PFSK-1 (cell line): ENCODE results near the gene TBPL1.

Experiments used
- FOXP2 ChIP-seq: optimal IDR thresholded peaks from 2 replicates; pipeline ENCODE3; 2011; ENCODE audit warnings: borderline replicate concordance, control low read depth, inconsistent platforms; ENCODE audit not compliant: insufficient read depth; ENCODE audit errors: extremely low read length, extremely low read depth
- POLR2AphosphoS5 ChIP-seq: IDR thresholded peaks from 2 replicates; pipeline ENCODE4 v1.6.1; 2012; ENCODE audit warnings: low read depth, mild to moderate bottlenecking, control low read depth, low read length, moderate library complexity
- REST ChIP-seq, 2 experiments: IDR thresholded peaks; 2 replicates each; pipeline versions ENCODE4 v1.6.1 to v1.8.0; 2011 to 2012; ENCODE audit warnings: low read depth in 2 of 2, low read length in 2 of 2, control low read depth in 1 of 2, inconsistent platforms in 1 of 2, mild to moderate bottlenecking in 1 of 2, moderate library complexity in 1 of 2; ENCODE audit not compliant: insufficient read depth in 1 of 2
- SIN3A ChIP-seq: IDR thresholded peaks from 2 replicates; pipeline ENCODE4 v1.6.1; 2012; ENCODE audit warnings: mild to moderate bottlenecking, low read length, moderate library complexity, borderline replicate concordance; ENCODE audit not compliant: insufficient read depth
- TAF1 ChIP-seq: IDR thresholded peaks from 2 replicates; pipeline ENCODE4 v1.6.1; 2012; ENCODE audit warnings: low read length, control low read depth, borderline replicate concordance; ENCODE audit not compliant: insufficient read depth

The TBPL1 gene

GRCh38 chr6:133957227-133957626 lies 4.2 kb downstream of the TBPL1 start:
- TF ChIP-seq SIN3A (no peak), POLR2AphosphoS5 (no peak), REST (IDR thresholded peaks at IDR 0.05; ENCODE audit: insufficient read depth in 1 of 2, low read depth in 2 of 2, low read length in 2 of 2) (no peak)

DNA sequence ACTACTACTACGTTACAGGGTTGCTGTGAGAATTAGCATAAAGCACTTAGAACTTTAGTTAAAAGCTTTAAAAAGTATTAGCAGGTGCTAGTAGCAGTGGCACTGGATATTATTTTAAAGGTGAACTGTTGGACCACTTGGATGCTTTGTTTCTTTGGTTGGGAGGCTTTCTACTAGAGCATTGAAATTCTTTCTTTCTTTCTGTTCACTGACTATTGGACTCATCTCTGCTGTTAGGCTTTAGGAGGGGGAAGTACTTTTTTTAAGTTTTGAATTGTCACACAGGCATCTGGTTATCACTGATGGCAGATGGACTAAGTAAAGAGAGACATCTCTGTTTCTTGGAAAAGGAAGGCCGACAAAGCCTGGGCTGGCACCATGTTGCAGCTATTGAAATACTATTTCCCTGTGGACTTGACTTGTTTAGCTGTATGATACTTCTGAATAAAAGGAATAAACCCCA lies 4.8 kb downstream of the TBPL1 start:
- no peak for TF ChIP-seq POLR2AphosphoS5
- TF ChIP-seq TAF1: no peak
- TF ChIP-seq FOXP2: no peak
- TF ChIP-seq REST (IDR thresholded peaks at IDR 0.05; ENCODE audit: insufficient read depth in 1 of 2, low read depth in 2 of 2, low read length in 2 of 2): no peak
- no peak for TF ChIP-seq SIN3A

DNA sequence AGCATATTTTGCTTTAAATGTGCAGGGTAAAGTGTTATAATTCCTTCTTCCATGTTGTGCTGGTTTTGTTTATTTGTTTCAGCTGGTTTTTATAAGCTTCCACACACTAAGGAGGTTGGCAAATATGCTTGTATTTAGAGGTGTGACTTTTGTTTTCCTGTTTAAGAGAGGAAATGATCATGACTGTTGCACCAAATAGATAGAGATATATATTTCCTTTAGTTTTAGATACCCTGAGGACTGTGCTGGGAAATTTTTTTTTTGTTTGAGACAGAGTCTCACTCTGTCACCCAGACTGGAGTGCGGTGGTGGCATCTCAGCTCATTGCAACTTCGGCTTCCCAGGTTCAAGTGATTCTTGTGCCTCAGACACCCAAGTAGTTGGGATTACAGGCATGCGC lies 5.8 kb downstream of the TBPL1 start:
- no peak for TF ChIP-seq POLR2AphosphoS5
- no peak for TF ChIP-seq TAF1
- TF ChIP-seq REST (IDR thresholded peaks at IDR 0.05; ENCODE audit: insufficient read depth in 1 of 2, low read depth in 2 of 2, low read length in 2 of 2): no peak
- TF ChIP-seq FOXP2: no peak
- no peak for TF ChIP-seq SIN3A

DNA sequence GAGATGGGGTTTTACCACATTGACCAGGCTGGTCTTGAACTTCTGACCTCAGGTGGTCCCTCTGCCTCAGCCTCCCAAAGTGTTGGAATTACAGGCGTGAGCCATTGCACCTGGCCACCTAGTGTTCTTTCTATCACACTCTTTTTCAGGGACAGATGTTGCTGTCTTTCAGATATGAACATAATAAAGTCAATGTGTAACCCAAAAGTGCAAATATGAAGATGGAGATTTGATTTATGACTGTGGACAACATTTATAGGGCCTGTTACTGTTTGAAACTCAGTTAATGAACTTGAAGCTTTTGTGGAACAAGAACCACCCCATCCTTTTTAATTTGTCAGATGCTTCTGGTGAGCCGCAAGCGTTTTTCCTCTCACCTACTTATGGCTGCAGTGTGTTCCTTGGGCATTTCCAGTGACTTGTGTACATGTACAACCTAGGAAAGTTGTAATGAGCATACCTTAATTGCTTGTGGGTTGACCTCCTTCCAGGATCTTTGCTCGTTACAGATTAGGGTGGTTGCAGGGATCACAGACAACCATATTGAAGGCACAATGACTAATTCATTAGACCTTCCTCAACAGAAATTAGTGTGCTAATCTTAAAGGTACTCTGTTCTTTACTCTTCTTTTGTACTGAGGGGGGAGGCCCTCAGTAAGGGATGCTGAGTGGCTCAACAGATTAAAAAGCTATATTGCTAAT lies 6.8 kb downstream of the TBPL1 start:
- TF ChIP-seq REST (IDR thresholded peaks at IDR 0.05; ENCODE audit: insufficient read depth in 1 of 2, low read depth in 2 of 2, low read length in 2 of 2) (no peak), FOXP2 (no peak), POLR2AphosphoS5 (no peak), TAF1 (no peak)

- TF ChIP-seq POLR2AphosphoS5 (no peak), SIN3A (no peak), TAF1 (no peak)
Measured at GRCh38 chr6:133961831-133962230, 8.8 kb downstream of the TBPL1 start.
